NCI-H460 (cell line): ENCODE data around the gene CENPVL3. TPM values are rescaled to one million over a fixed set of nuclear protein-coding genes. Genes with fewer than 3 reads are reported as not detected.
A peak's percentile ranks its signal among the peaks of the same experiment; 100 is the strongest.
"Not testable (repeated sequence)": the region's sequence is repeated elsewhere in the genome, so short reads cannot be mapped to it uniquely, and the experiment has no call there.

Experiments used
- DNase-seq: peaks from one replicate; pipeline ENCODE4 v3.0.0-alpha.2; 2016; ENCODE audit warnings: low read depth; ENCODE audit errors: extremely low read depth
- polyA plus RNA-seq: library from polyadenylated mRNA; depleted of rRNA; stranded (reverse); fragments of >200 nt; gene quantifications from 2 replicates; pipeline ENCODE4 v1.2.3, GENCODE V29; 2014; cell fraction: nucleus; rRNA removed
- total RNA-seq: library from RNA; depleted of rRNA; stranded (reverse); fragments of >200 nt; shearing (Covaris generic); gene quantifications from 2 replicates; pipeline ENCODE4 v1.2.3, GENCODE V29; 2014; rRNA removed

The CENPVL3 gene
- 0.05 TPM in 1 of 2 replicates, not detected in the other for total RNA-seq
- 0.27 TPM in 1 of 2 replicates, not detected in the other for polyA plus RNA-seq

GRCh38 chrX:51618241-51619155, at the start of gene CENPVL3:
TSS of gene CENPVL3 (minus strand) at chrX:51618912. CDS start at chrX:51618873, 39 bp downstream.
- DNase-seq = not testable (repeated sequence)

GRCh38 chrX:51665981-51666380, 47.3 kb upstream of the CENPVL3 start:
- DNase-seq = no peak

- DNase-seq = no peak
These were observed 24.7 kb upstream of the CENPVL3 start for GRCh38 chrX:51643377-51643776.

- peak; percentile 30 for DNase-seq
These were observed 22.8 kb upstream of the CENPVL3 start for GRCh38 chrX:51641421-51642021.

- DNase-seq = not testable (repeated sequence)
These were observed 17.8 kb upstream of the CENPVL3 start for GRCh38 chrX:51636511-51636910.

GRCh38 chrX:51614353-51615012, 4.2 kb downstream of the CENPVL3 start:
- DNase-seq = peak; percentile 33

- no peak for DNase-seq
These were observed 9.9 kb downstream of the CENPVL3 start for GRCh38 chrX:51608766-51609165.

GRCh38 chrX:51608126-51608525, 10.6 kb downstream of the CENPVL3 start:
- DNase-seq = no peak

GRCh38 chrX:51606446-51606845, 12.3 kb downstream of the CENPVL3 start:
- no peak for DNase-seq

- DNase-seq = no peak
These were observed 19.8 kb downstream of the CENPVL3 start for GRCh38 chrX:51598899-51599298.

- DNase-seq = no peak
These were observed 46.8 kb downstream of the CENPVL3 start for GRCh38 chrX:51571874-51572273.

GRCh38 chrX:51569561-51569960, 49.2 kb downstream of the CENPVL3 start:
- DNase-seq = no peak

GRCh38 chrX:51568586-51568985, 50.1 kb downstream of the CENPVL3 start:
- DNase-seq = no peak

Other genes starting within 250 kb of the CENPVL3 start
- gene NUDT11, start 122.3 kb downstream of the CENPVL3 start, total RNA-seq = 29.4 and 30.6 TPM in 2 replicates
- not detected in 2 replicates for gene CENPVL2, start 63.9 kb upstream of the CENPVL3 start, total RNA-seq
- not detected in 2 replicates for gene CENPVL1, start 91.6 kb upstream of the CENPVL3 start, total RNA-seq
- 11.6 and 13.3 TPM in 2 replicates for gene GSPT2, start 124.5 kb upstream of the CENPVL3 start, total RNA-seq